GM15510 (cell line): ENCODE results near the gene KIF15.
A peak's percentile ranks its signal among the peaks of the same experiment; 100 is the strongest.

Experiments used
- POLR2A ChIP-seq: IDR thresholded peaks from 3 replicates; pipeline ENCODE4 v1.6.1; 2011; ENCODE audit warnings: borderline replicate concordance; ENCODE audit not compliant: insufficient read length; ENCODE audit errors: extremely low read depth

Gene KIF15

DNA sequence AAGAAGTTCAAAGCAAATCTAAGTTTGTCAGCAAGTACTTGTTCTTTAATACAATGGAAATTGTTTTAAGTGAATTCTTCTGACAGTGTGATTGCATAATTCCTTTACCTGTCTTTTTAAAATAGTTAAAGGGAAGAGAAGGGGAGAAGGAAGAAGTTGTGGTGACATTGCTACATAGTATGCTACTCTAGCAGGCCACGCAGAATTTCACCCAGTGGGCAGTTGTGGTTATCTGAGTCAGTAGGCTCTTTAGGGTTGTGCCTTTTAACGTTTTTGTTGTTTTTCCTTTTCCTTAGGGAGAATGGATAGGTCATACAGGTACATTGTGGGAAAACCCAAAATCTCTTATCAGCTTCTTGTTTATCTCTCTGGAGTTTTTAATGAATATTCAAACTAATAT, 40.4 kb downstream of the KIF15 start:
- no peak for TF ChIP-seq POLR2A

DNA sequence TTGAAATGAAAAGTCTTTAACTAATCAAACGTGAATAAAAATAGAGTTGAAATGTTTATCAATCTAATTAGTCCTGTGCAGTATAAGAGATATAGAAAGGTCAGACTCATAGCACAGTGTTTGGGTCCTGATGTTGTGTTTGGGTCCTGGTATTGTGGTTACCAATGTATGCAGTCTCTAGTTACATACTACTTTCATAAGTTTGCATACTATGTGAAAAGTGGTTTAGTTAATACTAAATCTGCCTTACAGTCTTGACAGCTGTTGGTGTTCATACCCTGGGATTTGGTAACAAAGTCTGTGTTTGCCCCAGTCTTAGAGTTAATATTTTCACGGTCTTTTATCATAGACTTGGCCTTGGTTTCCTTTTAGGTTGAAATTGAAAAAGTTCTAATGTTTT, 41.7 kb downstream of the KIF15 start:
- TF ChIP-seq POLR2A = no peak

DNA sequence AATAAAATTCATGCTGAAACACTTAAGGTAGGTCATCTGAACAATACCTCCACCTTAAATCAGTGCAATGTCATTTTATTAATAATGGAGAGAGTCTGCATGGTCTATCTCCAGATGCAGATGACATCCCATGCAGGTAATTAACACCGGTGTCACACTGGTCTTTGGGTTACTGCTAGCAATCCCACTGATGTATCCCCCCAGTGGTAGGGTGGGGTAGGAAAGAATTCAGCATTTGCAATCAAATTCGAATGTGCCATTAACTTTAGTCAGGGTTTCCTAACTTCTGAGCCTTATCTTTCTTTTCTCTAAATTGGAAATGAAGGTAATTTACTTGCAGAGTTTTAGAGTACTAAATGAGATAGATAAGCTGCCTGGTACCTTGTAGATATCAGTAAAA, 44.4 kb downstream of the KIF15 start:
- TF ChIP-seq POLR2A = no peak

DNA sequence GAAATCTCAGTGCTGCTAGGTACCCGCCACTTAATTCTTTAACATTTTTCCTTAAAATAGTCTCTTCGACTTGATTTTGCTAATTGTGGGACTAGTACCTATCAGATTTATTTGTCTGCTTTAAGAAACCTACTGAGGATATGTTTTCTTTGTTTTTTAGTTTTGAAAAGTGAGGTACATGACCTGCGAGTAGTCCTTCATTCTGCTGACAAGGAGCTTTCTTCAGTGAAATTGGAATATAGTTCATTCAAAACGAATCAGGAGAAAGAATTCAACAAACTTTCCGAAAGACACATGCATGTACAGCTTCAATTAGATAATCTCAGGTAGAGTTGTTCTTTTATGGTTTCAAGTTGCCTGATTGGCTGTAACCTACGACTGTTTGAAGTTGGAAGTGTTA, 53.2 kb downstream of the KIF15 start:
- no peak for TF ChIP-seq POLR2A

DNA sequence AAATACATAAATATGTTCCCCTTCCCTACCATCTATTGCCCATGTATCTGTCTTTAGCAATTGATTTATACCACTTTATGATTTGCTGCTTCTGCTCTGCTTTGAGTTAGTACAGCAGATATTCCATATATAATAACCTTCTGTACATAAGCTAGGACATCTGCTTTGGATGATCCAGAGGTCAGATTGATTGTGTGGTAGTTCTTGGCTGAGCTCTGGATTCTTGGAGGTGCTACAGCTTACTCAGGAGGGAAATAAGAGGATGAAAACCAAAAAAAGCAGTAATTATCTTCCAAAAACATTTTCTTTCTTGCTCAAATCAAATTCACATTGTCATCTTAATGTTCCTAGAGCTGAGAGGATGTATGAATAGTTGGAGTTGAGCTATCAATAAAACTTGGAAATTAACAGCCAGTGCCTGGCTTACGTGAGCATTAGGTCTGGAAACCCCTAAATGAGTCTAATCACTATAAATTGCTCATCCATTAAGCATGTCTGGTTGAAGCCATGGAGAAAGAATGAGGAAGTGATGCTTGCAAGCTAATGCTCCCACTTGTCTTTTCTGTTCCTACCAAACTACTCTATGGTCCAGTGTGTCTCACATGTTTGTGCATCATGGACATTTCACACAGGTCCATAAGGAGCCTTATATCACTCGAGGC, 63.8 kb downstream of the KIF15 start:
- no peak for TF ChIP-seq POLR2A

DNA sequence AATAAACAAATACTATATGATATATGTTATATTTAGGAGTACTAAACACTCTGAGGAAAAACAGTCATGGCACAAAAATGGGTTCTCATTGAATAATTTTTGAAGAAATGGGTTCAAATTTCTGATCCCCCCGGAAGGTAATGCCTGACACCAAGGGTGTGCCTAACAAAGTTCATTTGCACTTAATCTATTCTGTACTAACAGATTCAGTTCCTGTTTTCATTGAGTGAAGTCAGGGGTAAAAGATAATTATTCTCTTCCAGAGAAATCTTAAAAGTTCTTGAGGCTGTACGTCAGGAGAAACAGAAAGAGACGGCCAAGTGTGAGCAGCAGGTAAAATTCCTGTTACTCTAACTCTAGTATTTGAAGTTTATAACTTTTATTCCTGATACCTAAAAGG, 65.6 kb downstream of the KIF15 start:
- no peak for TF ChIP-seq POLR2A

DNA sequence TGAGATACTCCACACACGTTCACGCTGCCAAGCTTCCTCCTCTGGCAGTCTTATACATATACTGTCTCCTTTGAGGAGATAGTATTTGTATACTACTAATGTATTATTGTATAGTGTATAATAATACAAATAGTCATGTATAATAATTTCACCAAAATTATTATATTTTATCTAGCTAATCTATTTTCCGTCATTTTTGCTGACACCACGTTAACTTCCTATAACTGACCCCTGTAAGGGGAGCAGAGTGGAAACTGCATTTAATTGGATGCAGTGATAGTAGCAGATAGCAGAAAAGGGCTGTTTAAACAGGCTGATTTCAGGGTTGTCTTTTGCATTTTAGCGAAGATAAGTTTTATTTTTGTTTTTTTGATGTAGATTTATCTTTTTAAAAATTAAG, 69.6 kb downstream of the KIF15 start:
- no peak for TF ChIP-seq POLR2A

DNA sequence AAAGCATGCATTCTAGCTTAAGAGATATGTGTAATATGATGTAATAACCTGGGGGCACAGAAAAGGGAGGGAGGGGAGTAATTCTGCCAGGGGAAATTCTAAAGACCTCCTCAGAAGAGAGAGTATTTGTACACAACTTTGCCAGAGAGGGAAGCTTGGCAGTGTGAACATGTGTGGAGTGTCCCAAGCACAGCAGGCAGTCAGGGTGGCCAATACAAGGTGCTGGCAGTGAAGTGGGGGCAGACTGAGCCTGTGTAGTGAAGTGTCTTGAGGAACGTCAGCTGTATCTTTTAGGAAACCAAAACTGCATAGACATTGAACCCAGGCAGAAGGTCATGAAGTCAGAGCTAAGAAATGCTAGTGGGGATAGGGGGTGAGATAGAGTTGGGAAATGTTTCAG, 70.4 kb downstream of the KIF15 start:
- TF ChIP-seq POLR2A = no peak

DNA sequence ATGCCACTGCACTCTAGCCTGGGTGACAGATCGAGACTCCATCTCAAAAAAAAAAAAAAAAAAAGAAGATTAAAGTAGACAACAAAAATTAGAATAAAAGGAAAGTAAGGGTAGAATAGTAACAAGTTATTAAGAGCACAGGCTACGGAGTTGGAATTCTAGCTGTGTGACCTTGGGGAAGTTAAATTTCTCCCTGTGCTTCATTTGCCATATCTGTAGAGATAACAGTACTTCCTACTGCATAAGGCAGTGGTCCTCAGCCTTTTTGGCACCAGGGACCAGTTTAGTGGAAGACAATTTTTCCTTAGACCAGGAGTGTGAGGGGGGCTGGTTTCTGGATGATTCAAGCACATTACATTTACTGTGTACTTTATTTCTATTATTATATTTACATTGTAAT, 71.4 kb downstream of the KIF15 start:
- no peak for TF ChIP-seq POLR2A

DNA sequence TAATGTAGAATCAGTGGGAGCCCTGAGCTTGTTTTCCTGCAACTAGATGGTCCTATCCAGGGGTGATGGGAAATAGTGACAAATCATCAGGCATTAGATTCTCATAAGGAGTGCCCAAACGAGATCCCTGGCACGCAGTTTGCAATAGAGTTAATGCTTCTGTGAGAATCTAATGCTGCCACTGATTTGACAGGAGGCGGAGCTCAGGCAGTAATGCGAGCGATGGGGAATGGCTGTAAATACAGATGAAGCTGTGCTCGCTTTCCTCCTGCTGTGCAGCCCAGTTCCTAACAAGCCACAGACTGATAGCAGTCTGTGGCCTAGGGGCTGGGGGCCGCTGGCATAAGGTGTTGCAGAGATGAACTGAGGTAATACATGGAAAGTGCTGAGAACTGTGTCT, 71.8 kb downstream of the KIF15 start:
- no peak for TF ChIP-seq POLR2A

DNA sequence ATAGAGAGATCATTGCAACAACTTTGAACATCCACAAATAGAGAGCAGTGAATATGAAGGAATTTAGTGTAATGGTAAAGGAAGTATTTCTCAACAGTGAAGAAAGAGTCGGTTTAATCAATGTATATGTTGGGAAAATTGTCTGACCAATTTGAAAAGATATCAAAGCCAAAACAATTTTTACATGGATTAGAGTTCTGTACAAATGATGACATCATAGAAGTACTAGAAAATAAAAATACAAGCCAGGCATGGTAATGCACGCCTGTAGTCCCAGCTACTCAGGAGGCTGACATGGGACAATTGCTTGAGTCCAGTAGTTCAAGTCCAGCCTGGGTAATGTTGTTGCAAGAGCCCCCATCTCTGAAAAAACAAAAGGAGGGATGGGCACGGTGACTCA, 74.1 kb downstream of the KIF15 start:
- TF ChIP-seq POLR2A = no peak

DNA sequence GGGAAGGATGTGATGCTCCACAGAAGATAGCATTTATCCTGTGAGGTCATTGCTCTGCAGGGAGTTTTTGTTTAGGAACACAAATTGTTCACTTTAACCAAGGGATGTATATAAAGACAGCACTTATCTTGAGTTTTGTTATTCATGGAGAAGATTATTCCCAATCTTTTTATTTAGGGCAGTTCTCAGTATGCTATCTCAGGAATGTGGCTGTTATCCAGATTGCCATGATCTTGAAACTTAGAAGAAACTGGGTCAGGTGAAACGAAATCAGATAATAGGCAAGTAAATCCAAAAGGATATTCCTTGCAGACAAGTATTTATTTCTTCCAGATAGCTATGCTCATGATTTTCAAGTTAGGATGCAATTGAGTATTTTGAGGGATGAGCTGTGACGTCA, 80.8 kb downstream of the KIF15 start:
- TF ChIP-seq POLR2A = no peak

DNA sequence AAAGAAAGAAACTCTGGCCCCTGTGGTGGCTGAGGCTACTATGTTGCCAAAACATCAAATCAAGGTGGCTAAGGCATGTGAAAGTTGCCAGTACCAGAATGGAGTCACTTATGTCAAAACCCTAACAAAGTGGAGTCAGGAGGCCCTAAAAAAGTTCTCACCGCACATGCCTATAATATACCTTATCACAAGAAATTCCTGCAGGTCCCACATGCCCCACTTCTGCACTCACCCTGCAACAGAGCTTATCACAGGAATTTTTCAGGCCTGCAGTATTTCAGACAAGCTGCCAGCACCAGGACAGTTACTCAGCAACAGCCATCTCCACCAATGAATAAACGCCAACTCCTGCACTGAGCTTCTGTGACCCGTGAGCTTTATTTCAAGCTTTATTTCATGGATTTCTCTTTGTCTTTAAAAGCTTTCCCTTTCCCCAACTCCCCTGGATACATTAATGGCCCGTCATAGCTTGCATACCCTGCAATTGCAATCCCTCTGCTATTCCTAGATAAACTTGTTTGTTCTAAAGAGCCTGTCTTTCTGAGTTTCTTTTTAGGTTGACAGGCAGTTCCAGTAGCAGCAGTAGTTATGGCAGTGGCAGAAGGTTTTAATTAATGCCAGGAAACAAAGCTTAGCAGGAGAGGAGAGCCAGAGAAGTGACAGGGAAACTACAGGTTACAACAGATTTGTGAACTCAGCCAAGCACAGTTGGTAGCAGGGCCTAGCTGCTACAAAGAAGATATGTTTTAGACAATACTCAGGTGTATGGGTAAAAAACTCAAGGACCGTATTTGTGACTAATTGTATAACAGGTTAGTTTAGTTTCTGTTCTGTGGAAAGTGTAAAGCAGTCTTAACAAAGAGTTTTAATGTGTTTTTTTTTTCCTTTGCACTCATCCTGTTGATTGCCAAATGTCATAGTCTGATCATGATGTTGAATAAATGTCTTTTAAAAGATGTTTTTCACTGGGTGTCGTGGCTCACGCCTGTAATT, 84.2 kb downstream of the KIF15 start:
- no peak for TF ChIP-seq POLR2A

DNA sequence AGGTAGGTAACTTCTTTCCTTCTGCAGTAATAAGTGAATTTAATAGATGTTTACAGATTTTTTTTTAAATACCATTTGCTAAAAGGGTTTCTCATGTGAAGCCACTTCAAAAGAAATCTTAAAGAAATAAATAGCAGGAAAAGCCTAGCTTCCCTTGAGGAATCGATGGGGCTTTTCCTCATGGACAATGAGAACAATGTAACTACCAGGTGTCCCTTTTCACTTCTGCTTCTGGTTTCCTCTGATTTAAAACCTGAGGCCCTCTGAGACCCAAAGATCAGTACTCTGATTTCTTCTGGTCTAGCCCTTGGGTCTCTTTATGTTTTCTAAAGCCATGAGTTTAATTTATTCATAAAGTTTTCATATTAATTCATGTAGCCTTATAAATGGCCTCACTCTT, 87.0 kb downstream of the KIF15 start:
- no peak for TF ChIP-seq POLR2A

DNA sequence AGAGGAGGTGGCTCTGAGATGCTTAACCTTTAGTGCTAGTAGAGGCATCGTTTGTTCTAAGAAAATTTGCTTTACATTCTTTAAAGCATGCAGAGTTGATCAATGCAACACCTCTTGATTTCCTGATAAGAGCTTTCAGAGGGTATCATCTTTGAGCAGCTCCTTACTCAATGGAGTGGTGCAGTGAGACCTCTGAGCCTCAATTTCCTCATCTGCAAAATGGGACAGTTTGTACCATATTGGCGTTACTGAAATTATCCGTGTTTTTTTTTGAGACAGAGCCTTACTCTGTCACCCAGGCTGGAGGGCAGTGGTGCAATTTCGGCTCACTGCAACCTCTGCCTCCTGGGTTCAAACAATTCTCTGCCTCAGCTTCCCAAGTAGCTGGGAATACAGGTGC, 98.5 kb downstream of the KIF15 start:
- no peak for TF ChIP-seq POLR2A

DNA sequence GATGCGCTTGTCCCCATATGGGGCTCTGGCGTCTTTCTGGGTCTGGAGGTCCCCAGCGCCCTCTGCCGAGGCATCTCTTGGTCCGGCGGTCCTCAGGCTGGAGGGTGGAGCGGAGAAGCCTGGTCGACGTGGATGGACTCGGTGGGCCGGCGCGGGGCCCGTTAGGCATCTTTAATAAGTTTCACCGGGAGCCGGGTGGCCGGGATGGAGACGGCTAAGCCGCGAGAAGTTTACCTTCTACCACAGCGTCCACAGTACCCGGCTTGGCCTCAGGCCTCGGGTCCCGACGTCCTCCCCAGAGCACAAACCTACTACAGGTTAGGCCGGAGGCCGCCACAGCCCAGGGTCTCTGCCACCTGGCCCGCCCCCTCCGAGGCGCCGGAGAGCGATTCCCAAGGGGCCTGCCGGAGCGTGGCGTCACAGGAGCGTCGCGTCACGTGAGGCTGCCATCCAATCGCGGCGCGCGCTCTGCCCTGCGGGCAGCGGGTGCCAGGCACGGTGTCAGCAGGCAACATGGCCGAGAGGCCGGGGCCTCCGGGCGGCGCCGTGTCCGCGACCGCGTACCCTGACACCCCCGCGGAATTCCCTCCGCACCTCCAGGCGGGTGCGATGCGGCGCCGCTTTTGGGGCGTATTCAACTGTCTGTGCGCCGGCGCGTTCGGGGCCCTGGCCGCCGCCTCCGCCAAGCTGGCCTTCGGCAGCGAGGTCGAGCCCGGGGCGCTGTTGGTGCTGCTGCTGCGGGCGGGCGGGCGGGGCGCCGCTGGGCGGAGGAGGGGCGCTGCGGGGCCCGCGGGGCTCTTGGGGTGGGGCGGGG, 100.0 kb downstream of the KIF15 start, which contains the start of gene TMEM42:
Gene TMEM42, plus strand, starts transcription at position 501 of the 814 bp plus-strand sequence. Its CDS starts 13 bp downstream, at position 514.
- peak; percentile 84 for TF ChIP-seq POLR2A

DNA sequence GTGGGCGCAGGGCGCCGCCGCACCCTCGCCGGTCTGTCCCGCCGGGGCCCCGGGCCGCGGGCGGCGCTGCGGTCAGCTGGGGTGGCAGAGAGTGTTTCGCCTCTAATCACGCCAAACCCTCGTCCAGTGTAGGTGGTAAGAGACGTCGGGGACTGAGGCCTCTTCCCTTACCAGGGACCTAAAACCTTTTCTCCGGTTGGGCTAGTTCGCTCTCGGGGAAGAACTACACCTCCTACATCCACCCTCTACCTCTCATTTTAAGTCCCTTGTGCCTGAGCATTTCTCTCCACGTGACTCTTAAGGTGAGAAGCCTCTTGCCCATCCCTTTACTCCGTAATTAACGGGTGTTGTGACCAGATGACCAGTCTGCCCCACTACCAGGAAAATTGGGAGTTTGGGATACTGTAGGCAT, 100.6 kb downstream of the KIF15 start:
- no peak for TF ChIP-seq POLR2A
